Tibial nerve (tissue), 4 donors: ENCODE data around the gene ARL4D. TPM values are rescaled to one million over a fixed set of nuclear protein-coding genes. Genes with fewer than 3 reads are reported as not detected.

ENCODE experiments used
- DNase-seq, 2 donors: peaks; one replicate each; pipeline ENCODE4 v3.0.0-alpha.2; 2019; ENCODE audit warnings: low spot score in 2 of 2
- H3K27ac ChIP-seq, 4 donors: fragments of 200-600 bp; sonication (generic) in 3 of 4; one replicate each; pipeline ENCODE4 v1.5.1; 2017 to 2019; ENCODE audit warnings: mild to moderate bottlenecking in 1 of 4
- H3K27me3 ChIP-seq, 2 donors: fragments of 200-600 bp; sonication (generic) in 1 of 2; one replicate each; pipeline versions ENCODE4 v1.5.1 to v1.6.0; 2017 to 2019
- H3K36me3 ChIP-seq, 3 donors: fragments of 200-600 bp; sonication (generic); one replicate each; pipeline ENCODE4 v1.5.1; 2018 to 2019
- H3K4me1 ChIP-seq, 4 donors: fragments of 200-600 bp; sonication (generic) in 3 of 4; one replicate each; pipeline ENCODE4 v1.5.1; 2017 to 2019
- H3K4me3 ChIP-seq, 4 donors: fragments of 200-600 bp; sonication (generic) in 3 of 4; one replicate each; pipeline ENCODE4 v1.5.1; 2017 to 2019; ENCODE audit warnings: mild to moderate bottlenecking in 1 of 4, moderate library complexity in 1 of 4
- H3K9me3 ChIP-seq, 4 donors: fragments of 200-600 bp; sonication (generic) in 3 of 4; one replicate each; pipeline ENCODE4 v1.5.1; 2017 to 2019
- EP300 ChIP-seq, 2 donors: sonication (generic); formaldehyde crosslinking; IDR thresholded peaks; one replicate each; pipeline ENCODE4 v1.6.1; 2017; ENCODE audit warnings: antibody characterized with exemption in 2 of 2, mild to moderate bottlenecking in 1 of 2
- POLR2A ChIP-seq, 2 donors: fragments of 450-650 bp; IDR thresholded peaks; one replicate each; pipeline ENCODE4 v1.6.1; 2017; ENCODE audit warnings: antibody characterized with exemption in 2 of 2, mild to moderate bottlenecking in 2 of 2, moderate library complexity in 2 of 2
- WGBS, 2 donors: methylation state at CpG; one replicate each; pipeline ENCODE4 v1.1.5; 2018; 5-methylcytosine and 5-hydroxymethylcytosine counted together
- total RNA-seq, 4 donors: library from RNA; depleted of rRNA; stranded (reverse); fragments of >200 nt; gene quantifications; one replicate each; pipeline ENCODE4 v1.1.0, GENCODE V29; 2016
- TF ChIP-seq, protein P1 (sequence below), 5 experiments: fragments of 200-600 bp in 3 of 5; fragments of 450-650 bp in 2 of 5; sonication (generic) in 3 of 5; IDR thresholded peaks; one replicate each; pipeline ENCODE4 v1.5.1; 2016 to 2019; ENCODE audit warnings: antibody characterized with exemption in 5 of 5, mild to moderate bottlenecking in 3 of 5, moderate library complexity in 2 of 5

Gene ARL4D
- total RNA-seq, 4 donors from 2014 or later = 27.9 to 65.8 (median 53.0) TPM

DNA sequence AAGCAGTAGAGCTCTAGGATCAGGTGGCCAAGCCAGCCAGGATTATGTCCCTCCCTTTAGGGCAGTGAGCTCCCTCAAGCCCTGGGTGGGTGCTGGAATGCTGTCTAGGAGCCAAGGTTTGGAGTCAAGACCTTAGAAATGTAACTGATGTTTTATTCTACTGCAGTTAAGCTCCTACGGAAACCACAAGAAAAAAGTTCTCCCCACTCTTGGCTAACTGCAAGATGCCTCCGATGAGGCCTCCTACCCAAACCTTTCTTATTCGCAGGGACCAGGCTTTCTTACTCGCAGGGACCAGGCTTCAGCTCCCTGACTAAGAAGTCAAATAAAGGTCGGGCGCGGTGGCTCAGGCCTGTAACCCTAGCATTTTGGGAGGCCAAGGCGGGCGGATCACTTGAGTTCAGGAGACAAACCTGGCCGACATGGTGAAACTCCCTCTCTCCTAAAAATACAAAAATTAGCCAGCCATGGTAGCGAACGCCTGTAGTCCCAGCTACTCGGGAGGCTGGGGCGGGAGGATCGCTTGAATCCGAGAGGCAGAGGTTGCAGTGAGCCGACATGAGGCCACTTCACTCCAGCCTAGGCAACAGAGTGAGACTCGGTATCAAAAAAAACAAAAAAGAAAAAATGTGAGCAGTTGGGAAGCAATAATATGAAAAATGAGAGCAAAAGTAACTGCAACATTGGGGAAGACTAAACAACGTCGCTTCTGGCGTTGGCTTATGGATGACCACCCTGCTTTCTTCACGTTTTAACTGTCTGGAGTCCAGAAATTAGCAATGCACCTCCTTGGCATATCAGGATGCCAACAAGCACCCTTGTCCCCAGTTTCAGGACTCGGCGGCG, 31.7 kb upstream of the ARL4D start:
- peak overlapping the region; percentile 97 to 100 (median 100) for H3K27ac ChIP-seq
- 64 to 72% methylated on average over 25 of the region's 25 CpGs for WGBS, 2 donors
- TF ChIP-seq EP300 (IDR thresholded peaks at IDR 0.05) (no peak), POLR2A (IDR thresholded peaks at IDR 0.05) (no peak)
- TF ChIP-seq, protein P1, sequence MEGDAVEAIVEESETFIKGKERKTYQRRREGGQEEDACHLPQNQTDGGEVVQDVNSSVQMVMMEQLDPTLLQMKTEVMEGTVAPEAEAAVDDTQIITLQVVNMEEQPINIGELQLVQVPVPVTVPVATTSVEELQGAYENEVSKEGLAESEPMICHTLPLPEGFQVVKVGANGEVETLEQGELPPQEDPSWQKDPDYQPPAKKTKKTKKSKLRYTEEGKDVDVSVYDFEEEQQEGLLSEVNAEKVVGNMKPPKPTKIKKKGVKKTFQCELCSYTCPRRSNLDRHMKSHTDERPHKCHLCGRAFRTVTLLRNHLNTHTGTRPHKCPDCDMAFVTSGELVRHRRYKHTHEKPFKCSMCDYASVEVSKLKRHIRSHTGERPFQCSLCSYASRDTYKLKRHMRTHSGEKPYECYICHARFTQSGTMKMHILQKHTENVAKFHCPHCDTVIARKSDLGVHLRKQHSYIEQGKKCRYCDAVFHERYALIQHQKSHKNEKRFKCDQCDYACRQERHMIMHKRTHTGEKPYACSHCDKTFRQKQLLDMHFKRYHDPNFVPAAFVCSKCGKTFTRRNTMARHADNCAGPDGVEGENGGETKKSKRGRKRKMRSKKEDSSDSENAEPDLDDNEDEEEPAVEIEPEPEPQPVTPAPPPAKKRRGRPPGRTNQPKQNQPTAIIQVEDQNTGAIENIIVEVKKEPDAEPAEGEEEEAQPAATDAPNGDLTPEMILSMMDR (IDR thresholded peaks at IDR 0.05) = no peak
- H3K4me1 ChIP-seq = peaks cover 0 to 31% (median 22%) of the 10 kb centered on the region in 4 donors
- no peaks in the 10 kb centered on the region for H3K27me3 ChIP-seq
- H3K4me3 ChIP-seq = peak overlapping the region in 2 of 4 donors; percentile 8 to 19
- H3K9me3 ChIP-seq = no peaks in the 10 kb centered on the region
- H3K36me3 ChIP-seq = no peaks in the 10 kb centered on the region
- no peak for DNase-seq

DNA sequence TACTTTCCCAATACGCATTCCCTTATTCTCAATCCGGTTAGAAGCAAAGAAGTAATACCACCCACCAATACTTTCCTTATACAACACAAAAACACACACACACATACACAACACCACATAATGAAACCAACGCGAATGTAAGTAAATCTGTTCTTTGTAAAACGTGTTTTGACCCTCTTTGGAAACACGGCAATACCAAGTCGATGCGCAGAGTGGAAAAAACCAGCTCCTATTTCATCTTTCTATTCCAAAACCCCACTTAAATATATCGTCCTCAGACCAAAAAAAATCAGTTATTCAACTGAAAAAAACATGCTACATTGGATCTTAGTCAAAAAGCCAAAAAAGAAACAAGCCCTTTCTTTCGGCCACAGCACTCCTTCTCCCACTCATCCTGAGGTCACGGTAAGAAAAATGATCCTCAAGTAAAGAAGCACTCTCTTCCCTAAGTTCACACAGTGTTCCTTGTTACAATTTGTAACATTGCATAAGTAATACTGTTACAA, 31.0 kb upstream of the ARL4D start:
- 9% methylated on average over 11 of the region's 11 CpGs for WGBS, 2 donors
- Histone ChIP-seq H3K27me3 (no peaks in the 10 kb centered on the region), H3K9me3 (no peaks in the 10 kb centered on the region), H3K4me3 (peak overlapping the region; percentile 45 to 76 (median 54)), H3K27ac (peak overlapping the region; percentile 97 to 100 (median 100)), H3K36me3 (no peaks in the 10 kb centered on the region), H3K4me1 (peaks cover 0 to 28% (median 18%) of the 10 kb centered on the region in 4 donors)
- no peak for DNase-seq
- TF ChIP-seq POLR2A (IDR thresholded peaks at IDR 0.05) = peak in 1 of 2 donors; percentile 15
- TF ChIP-seq EP300 (IDR thresholded peaks at IDR 0.05) = peak; percentile 74 to 100
- TF ChIP-seq, protein P1 (IDR thresholded peaks at IDR 0.05) = peak in 1 of 5 experiments; percentile 9

DNA sequence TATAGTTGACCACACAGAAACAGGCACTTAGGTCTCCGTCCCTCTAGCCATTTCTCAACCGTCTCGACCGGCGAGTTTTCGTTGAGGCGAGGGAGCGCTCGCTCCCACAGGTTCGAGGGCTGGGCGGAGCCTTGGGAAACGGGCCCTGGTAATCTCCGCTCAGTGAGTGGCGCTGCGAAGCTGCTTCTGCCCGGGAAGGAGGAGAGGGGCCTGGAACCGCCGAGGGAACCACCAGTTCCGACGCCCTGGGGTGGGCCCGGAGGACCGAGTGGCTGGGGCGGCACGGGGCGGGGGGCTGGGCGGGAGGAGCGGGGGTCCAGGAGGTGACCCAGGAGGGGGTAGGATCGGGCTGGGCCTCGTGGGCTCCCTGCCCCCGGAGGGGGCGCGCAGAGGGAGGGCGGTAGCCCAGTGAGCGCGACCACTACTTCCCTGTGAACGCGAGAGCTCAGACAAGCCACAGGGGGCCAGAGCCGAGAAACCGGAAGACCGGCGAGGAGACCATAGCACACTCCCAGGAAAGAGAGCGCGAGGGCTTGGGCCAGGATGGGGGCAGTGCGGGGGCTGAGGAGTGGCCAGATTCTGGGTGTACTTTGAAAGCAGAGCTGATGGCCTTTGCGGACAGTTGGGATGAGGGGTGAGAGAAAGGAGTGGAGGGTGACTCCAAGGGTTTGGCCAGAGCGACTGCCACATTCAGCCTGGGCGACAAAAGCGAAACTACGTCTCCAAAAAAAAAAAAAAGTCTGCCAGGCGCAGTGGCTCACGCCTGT, 29.9 kb upstream of the ARL4D start:
- H3K4me1 ChIP-seq = peaks cover 0 to 28% (median 18%) of the 10 kb centered on the region in 4 donors
- H3K36me3 ChIP-seq = no peaks in the 10 kb centered on the region
- H3K27me3 ChIP-seq = no peaks in the 10 kb centered on the region
- WGBS, 2 donors = 1% methylated on average over 34 to 51 of the region's 51 CpGs
- peak overlapping the region; percentile 45 to 76 (median 54) for H3K4me3 ChIP-seq
- peak; percentile 68 to 76 for DNase-seq
- TF ChIP-seq EP300 (IDR thresholded peaks at IDR 0.05) (peak in 1 of 2 donors; percentile 67), POLR2A (IDR thresholded peaks at IDR 0.05) (peak in 1 of 2 donors; percentile 46)
- TF ChIP-seq, protein P1 (IDR thresholded peaks at IDR 0.05) = peak in 1 of 5 experiments; percentile 15
- H3K27ac ChIP-seq = peak overlapping the region; percentile 97 to 100 (median 100)
- H3K9me3 ChIP-seq = no peaks in the 10 kb centered on the region

DNA sequence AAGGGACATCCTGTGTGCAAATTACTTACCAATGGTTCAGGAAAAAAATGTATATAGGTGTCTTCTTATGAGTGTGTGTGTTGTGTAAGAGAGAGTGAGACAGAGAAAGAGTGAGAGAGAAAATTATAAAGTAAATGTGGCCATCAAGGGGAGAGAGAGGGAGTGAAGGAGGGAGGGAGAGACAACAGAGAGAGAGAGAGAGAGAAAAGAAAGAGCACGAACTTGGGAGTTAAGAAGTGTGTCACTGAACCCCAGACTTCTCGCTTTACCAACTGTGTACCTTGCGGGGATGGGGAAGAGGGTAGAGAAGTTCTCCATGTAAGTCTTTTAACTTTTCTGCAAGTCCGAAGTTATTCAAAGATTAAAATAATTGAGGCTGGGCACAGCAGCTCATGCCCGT, 28.8 kb upstream of the ARL4D start:
- TF ChIP-seq POLR2A (IDR thresholded peaks at IDR 0.05) (no peak), EP300 (IDR thresholded peaks at IDR 0.05) (no peak)
- TF ChIP-seq, protein P1 (IDR thresholded peaks at IDR 0.05) = no peak
- H3K27me3 ChIP-seq = no peaks in the 10 kb centered on the region
- H3K27ac ChIP-seq = peak overlapping the region; percentile 97 to 100 (median 100)
- WGBS, 2 donors = 84 to 88% methylated on average over 5 of the region's 5 CpGs
- no peaks in the 10 kb centered on the region for H3K9me3 ChIP-seq
- no peak for DNase-seq
- peaks cover 0 to 28% (median 18%) of the 10 kb centered on the region in 4 donors for H3K4me1 ChIP-seq
- H3K36me3 ChIP-seq = no peaks in the 10 kb centered on the region
- H3K4me3 ChIP-seq = no peak overlapping the region
